Measurements from ENCODE around the gene KCP. TPM values are rescaled to one million over a fixed set of nuclear protein-coding genes. Genes with fewer than 3 reads are reported as not detected.

KCP gene
- total and polyA plus RNA-seq, 10 of the 15 experiments (the other 5 are each of a cell fraction or from before 2014, with no cell fraction given): 0.05 to 7.8 (median 2.5) TPM

DNA sequence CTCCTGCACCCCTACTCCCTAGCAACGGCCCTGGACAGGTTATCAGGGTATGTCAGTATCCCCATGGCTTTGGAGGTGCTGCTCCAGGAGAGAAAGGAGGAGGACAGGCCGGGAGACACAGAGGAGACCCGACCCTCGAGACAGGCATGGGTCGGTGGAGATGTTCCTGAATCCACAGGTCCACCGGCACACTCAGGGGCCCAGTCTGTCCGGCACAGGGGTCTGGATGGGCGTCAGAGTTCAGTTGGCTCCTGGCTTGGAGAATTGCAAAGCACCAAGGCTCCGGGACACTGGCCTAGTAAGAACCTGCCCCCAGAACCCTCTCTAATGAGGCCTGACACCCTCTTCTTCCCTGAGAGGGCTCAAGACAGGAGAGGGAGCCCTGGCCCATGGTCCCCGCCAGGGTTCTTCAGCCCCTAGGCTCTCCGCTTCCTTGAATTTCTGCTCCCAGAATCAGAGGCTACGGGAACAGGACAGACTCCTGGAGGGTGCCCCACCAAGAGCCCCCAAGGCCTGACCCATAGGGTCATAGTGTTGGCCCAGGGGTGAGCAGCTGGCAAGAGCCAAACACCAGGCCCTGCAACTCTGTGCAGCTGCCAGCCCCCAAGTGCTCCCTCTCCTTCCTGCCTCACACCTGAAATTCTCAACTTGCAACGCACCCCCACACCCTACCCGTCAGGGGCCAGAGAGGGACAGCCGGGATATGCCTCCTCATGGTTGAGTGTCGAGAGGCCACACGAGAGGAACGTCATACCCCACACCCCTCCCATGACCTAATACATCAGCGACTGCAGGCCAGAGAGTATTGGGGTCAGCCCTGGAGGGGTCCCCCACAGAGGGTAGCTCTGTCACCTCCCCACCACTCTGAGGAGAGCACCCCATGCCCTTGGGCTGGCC is 21.7 kb upstream of the KCP start:
- ATAC-seq (no peak), FAIRE-seq (no peak), DNase-seq (ENCODE audit: low read depth, low spot score) (no peak)
- H4K20me1 ChIP-seq (ENCODE audit: control insufficient read depth, insufficient read depth): no peaks in the 10 kb centered on the region
- TF ChIP-seq ZNF384 (IDR thresholded peaks at IDR 0.05; ENCODE audit: borderline replicate concordance, low read depth, low read length) (no peak), SMAD1 (IDR thresholded peaks at IDR 0.05; ENCODE audit: low read depth, partially characterized antibody) (no peak)
- in situ Hi-C loops (cut with MboI) (no loop called here), intact Hi-C loops (cut with micrococcal nuclease; ENCODE audit: unreplicated experiment) (loop anchor here (10.0 kb wide), 2 partner anchors 213 to 683 kb away; partner anchors contain the start of genes NRF1 and TSPAN33)
- peak overlapping the region; percentile 96 for H3K4me2 ChIP-seq (ENCODE audit: control insufficient read depth, insufficient read depth)
- ChIA-PET RAD21 (ENCODE audit: unreplicated experiment) (interaction anchor here (0.9 to 3.6 kb wide), 9 partner anchors 9 to 160 kb away, joined by 3 to 25 read pairs (median 3); partner anchors contain the start of gene KCP), CTCF (interaction anchor here (0.5 to 2.0 kb wide), 8 partner anchors 8 to 160 kb away, joined by 3 to 8 read pairs (median 4); partner anchors contain the start of gene ATP6V1F), SMC1A (ENCODE audit: uncharacterized antibody, unreplicated experiment) (interaction anchor here (0.8 to 2.0 kb wide), 8 partner anchors 10 to 170 kb away, joined by 3 to 12 read pairs (median 4); partner anchors contain the start of genes ATP6V1F and TNPO3), POLR2A (interaction anchor here (0.7 to 2.4 kb wide), 13 partner anchors 8 to 435 kb away, joined by 3 to 10 read pairs (median 6); no protein-coding TSS in a partner anchor)
- no peak overlapping the region; the same call in 1 of the 2 replicates for H2AFZ ChIP-seq (ENCODE audit: control insufficient read depth, low read depth, low read length)
- no peaks in the 10 kb centered on the region for H3K9me3 ChIP-seq (replicated peaks; ENCODE audit: control insufficient read depth, insufficient read depth, low read length)
- no peaks in the 10 kb centered on the region for H3K36me3 ChIP-seq (ENCODE audit: control insufficient read depth in 2 of 2, insufficient read depth in 2 of 2, low read length in 1 of 2)
- H3K4me1 ChIP-seq (ENCODE audit: control insufficient read depth, insufficient read depth, low read length): peaks cover 44% of the 10 kb centered on the region
- peaks cover 36% of the 10 kb centered on the region for H3K79me2 ChIP-seq (ENCODE audit: control insufficient read depth, insufficient read depth, low read length)
- H3K27me3 ChIP-seq (replicated peaks in 1 of 2; ENCODE audit: control insufficient read depth in 2 of 2, insufficient read depth in 2 of 2, low read length in 1 of 2): no peaks in the 10 kb centered on the region
- peak overlapping the region; percentile 50; the same call in 1 of the 2 replicates for H3K4me3 ChIP-seq
- peak overlapping the region; percentile 96 for H3K27ac ChIP-seq (ENCODE audit: control insufficient read depth, insufficient read depth)
- peak overlapping the region; percentile 97 for H3K9ac ChIP-seq (ENCODE audit: control insufficient read depth, insufficient read depth, low read length)
- 92% methylated on average over 18 of the region's 19 CpGs for WGBS (ENCODE audit: insufficient coverage, insufficient replicate concordance, low lambda C conversion rate, missing lambda C conversion rate)
- BruUV-seq (replicated peaks): no TSS peak

DNA sequence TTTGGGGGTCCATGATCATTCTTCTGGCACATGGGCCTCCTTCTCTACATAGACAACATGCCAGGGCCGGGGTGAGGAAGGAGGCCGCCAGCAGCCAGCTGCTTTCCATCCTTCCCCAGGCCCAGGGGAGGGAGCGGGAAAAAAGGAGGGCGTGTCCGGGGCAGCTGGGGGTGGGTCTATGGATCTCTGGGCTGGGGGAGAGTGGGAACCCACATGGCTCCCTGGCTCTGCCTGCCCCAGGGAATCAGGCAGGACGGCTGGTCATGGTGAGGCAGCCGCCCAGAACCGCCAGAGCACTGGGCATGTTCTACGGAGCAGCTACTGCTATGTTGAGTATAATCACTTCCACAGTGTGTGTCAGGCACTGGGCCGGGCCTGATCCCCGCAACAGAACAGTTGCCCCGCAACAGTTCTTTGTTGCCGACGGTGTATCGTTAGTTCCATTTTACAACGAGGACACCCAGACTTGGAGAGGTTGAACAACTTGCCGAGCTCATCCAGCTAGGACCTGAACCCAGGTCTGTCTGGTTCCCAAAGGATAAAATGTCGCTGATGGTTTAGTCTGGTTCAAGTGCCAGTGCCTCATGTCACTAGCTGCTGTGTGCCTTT is 20.8 kb upstream of the KCP start:
- no peak overlapping the region for H3K27ac ChIP-seq (ENCODE audit: control insufficient read depth, insufficient read depth)
- H3K4me1 ChIP-seq (ENCODE audit: control insufficient read depth, insufficient read depth, low read length): peaks cover 36% of the 10 kb centered on the region
- no peak for TF ChIP-seq ZNF622 (IDR thresholded peaks at IDR 0.05)
- TF ChIP-seq NR2C2 (IDR thresholded peaks at IDR 0.05; ENCODE audit: borderline replicate concordance, control insufficient read depth, insufficient read length, low read depth): no peak
- TF ChIP-seq POLR2A (IDR thresholded peaks at IDR 0.05; ENCODE audit: low read depth, low read length): no peak
- no peak for TF ChIP-seq TCF7 (IDR thresholded peaks at IDR 0.05; ENCODE audit: borderline replicate concordance)
- TF ChIP-seq SRF (IDR thresholded peaks at IDR 0.05; ENCODE audit: low read depth in 2 of 2, low read length in 2 of 2): no peak
- TF ChIP-seq PAX5 (IDR thresholded peaks at IDR 0.05; ENCODE audit: borderline replicate concordance, low read depth, low read length): no peak
- no peak for TF ChIP-seq RFX5 (IDR thresholded peaks at IDR 0.05; ENCODE audit: low read depth, low read length)
- TF ChIP-seq NFXL1 (IDR thresholded peaks at IDR 0.05; ENCODE audit: borderline replicate concordance): no peak
- no peak for TF ChIP-seq ZBED1 (IDR thresholded peaks at IDR 0.05; ENCODE audit: borderline replicate concordance)
- no peak for TF ChIP-seq ZSCAN29 (IDR thresholded peaks at IDR 0.05)
- TF ChIP-seq YBX1 (IDR thresholded peaks at IDR 0.05): no peak
- ChIA-PET CTCF (no interaction called here), RAD21 (ENCODE audit: unreplicated experiment) (interaction anchor here (0.9 to 1.3 kb wide), 2 partner anchors 9 kb away, joined by 3 to 4 read pairs; no protein-coding TSS in a partner anchor), SMC1A (ENCODE audit: uncharacterized antibody, unreplicated experiment) (no interaction called here), POLR2A (no interaction called here)
- H3K36me3 ChIP-seq (ENCODE audit: control insufficient read depth in 2 of 2, insufficient read depth in 2 of 2, low read length in 1 of 2): no peaks in the 10 kb centered on the region
- no TSS peak for BruUV-seq (replicated peaks)
- intact Hi-C loops (cut with micrococcal nuclease; ENCODE audit: unreplicated experiment) (loop anchor here (10.0 kb wide), 2 partner anchors 214 to 684 kb away; partner anchors contain the start of genes NRF1 and TSPAN33), in situ Hi-C loops (cut with MboI) (no loop called here)
- H3K9ac ChIP-seq (ENCODE audit: control insufficient read depth, insufficient read depth, low read length): no peak overlapping the region
- 93% methylated on average over 18 of the region's 18 CpGs for WGBS (ENCODE audit: insufficient coverage, insufficient replicate concordance, low lambda C conversion rate, missing lambda C conversion rate)
- no peak overlapping the region for H3K4me3 ChIP-seq
- DNase-seq (ENCODE audit: low read depth, low spot score): no peak
- H4K20me1 ChIP-seq (ENCODE audit: control insufficient read depth, insufficient read depth): no peaks in the 10 kb centered on the region
- H3K9me3 ChIP-seq (replicated peaks; ENCODE audit: control insufficient read depth, insufficient read depth, low read length): no peaks in the 10 kb centered on the region
- FAIRE-seq: no peak
- no peaks in the 10 kb centered on the region for H3K27me3 ChIP-seq (replicated peaks in 1 of 2; ENCODE audit: control insufficient read depth in 2 of 2, insufficient read depth in 2 of 2, low read length in 1 of 2)
- no peak overlapping the region for H3K4me2 ChIP-seq (ENCODE audit: control insufficient read depth, insufficient read depth)
- H3K79me2 ChIP-seq (ENCODE audit: control insufficient read depth, insufficient read depth, low read length): peaks cover 27% of the 10 kb centered on the region
- H2AFZ ChIP-seq (ENCODE audit: control insufficient read depth, low read depth, low read length): no peak overlapping the region
- ATAC-seq: no peak

Measured in GM12878 (cell line).